H9 (cell line): ENCODE measurements around the gene AFDN. TPM values are rescaled to one million over a fixed set of nuclear protein-coding genes. Genes with fewer than 3 reads are reported as not detected.

Experiments
- DNase-seq: peaks from one replicate; pipeline ENCODE4 v3.0.0-alpha.2; 2017
- H2AFZ ChIP-seq: one replicate; pipeline ENCODE4 v1.6.1; 2013; ENCODE audit warnings: mild to moderate bottlenecking, low read length, control low read depth, moderate library complexity
- H2AK5ac ChIP-seq: 2 replicates; pipeline ENCODE4 v1.6.1; 2013; ENCODE audit warnings: low read length, control low read depth, mixed read lengths; ENCODE audit not compliant: insufficient read length
- H2BK120ac ChIP-seq: one replicate; pipeline ENCODE4 v1.6.1; 2013; ENCODE audit warnings: low read depth, mild to moderate bottlenecking, low read length, control low read depth, inconsistent platforms; ENCODE audit not compliant: poor library complexity, severe bottlenecking
- H2BK12ac ChIP-seq: 2 replicates; pipeline ENCODE4 v1.6.1; 2013; ENCODE audit warnings: low read length, control low read depth, mixed read lengths, low read depth; ENCODE audit not compliant: insufficient read length
- H2BK15ac ChIP-seq: 2 replicates; pipeline ENCODE4 v1.6.1; 2013; ENCODE audit warnings: low read depth, low read length, control low read depth
- H2BK20ac ChIP-seq: one replicate; pipeline ENCODE4 v1.6.1; 2013; ENCODE audit warnings: low read depth, mild to moderate bottlenecking, low read length, control low read depth, inconsistent platforms; ENCODE audit not compliant: poor library complexity, severe bottlenecking
- H2BK5ac ChIP-seq: 2 replicates; pipeline ENCODE4 v1.6.1; 2013; ENCODE audit warnings: low read length, control low read depth, mixed read lengths; ENCODE audit not compliant: insufficient read length
- H3K14ac ChIP-seq: 2 replicates; pipeline ENCODE4 v1.6.1; 2013; ENCODE audit warnings: low read length, control low read depth; ENCODE audit not compliant: insufficient read depth
- H3K18ac ChIP-seq: 2 replicates; pipeline ENCODE4 v1.6.1; 2013; ENCODE audit warnings: low read depth, mild to moderate bottlenecking, mixed read lengths, low read length, control low read depth; ENCODE audit not compliant: insufficient read length
- H3K23ac ChIP-seq: 2 replicates; pipeline ENCODE4 v1.6.1; 2013; ENCODE audit warnings: low read length, control low read depth, mixed read lengths, low read depth; ENCODE audit not compliant: insufficient read length
- H3K23me2 ChIP-seq: 2 replicates; pipeline ENCODE4 v1.6.1; 2013; ENCODE audit warnings: low read depth, mild to moderate bottlenecking, mixed read lengths, low read length, control low read depth; ENCODE audit not compliant: insufficient read length, poor library complexity, severe bottlenecking
- H3K27ac ChIP-seq: 2 replicates; pipeline ENCODE4 v1.5.1; 2013; ENCODE audit warnings: low read length, control low read depth, mixed read lengths, low read depth; ENCODE audit not compliant: insufficient read length
- H3K27me3 ChIP-seq: 2 replicates; pipeline ENCODE4 v1.6.1; 2013; ENCODE audit warnings: low read length, control low read depth, inconsistent platforms; ENCODE audit not compliant: insufficient read depth
- H3K4ac ChIP-seq: 2 replicates; pipeline ENCODE4 v1.6.1; 2013; ENCODE audit warnings: low read depth, mild to moderate bottlenecking, control low read depth, inconsistent platforms, low read length, moderate library complexity
- H3K4me1 ChIP-seq: 2 replicates; pipeline ENCODE4 v1.6.1; 2013; ENCODE audit warnings: low read length, control low read depth, inconsistent platforms; ENCODE audit not compliant: insufficient read depth
- H3K4me2 ChIP-seq: 2 replicates; pipeline ENCODE4 v1.6.1; 2013; ENCODE audit warnings: low read length, control low read depth, mixed read lengths; ENCODE audit not compliant: insufficient read length, insufficient read depth
- H3K56ac ChIP-seq: 2 replicates; pipeline ENCODE4 v1.6.1; 2013; ENCODE audit warnings: low read depth, mild to moderate bottlenecking, mixed read lengths, low read length, control low read depth; ENCODE audit not compliant: insufficient read length
- H3K79me1 ChIP-seq: 2 replicates; pipeline ENCODE4 v1.6.1; 2013; ENCODE audit warnings: low read depth, mild to moderate bottlenecking, moderate library complexity, low read length, control low read depth, inconsistent platforms; ENCODE audit not compliant: insufficient read depth, poor library complexity, severe bottlenecking
- H3K79me2 ChIP-seq: 2 replicates; pipeline ENCODE4 v1.6.1; 2013; ENCODE audit warnings: low read length, control low read depth, inconsistent platforms; ENCODE audit not compliant: insufficient read depth
- H3K9ac ChIP-seq: 2 replicates; pipeline ENCODE4 v1.6.1; 2013; ENCODE audit warnings: low read length, control low read depth, mixed read lengths; ENCODE audit not compliant: insufficient read length; ENCODE audit errors: extremely low read depth
- H3K9me3 ChIP-seq: one replicate; pipeline ENCODE4 v1.6.1; 2013; ENCODE audit warnings: low read depth, low read length, inconsistent platforms; ENCODE audit not compliant: control insufficient read depth
- H3T11ph ChIP-seq: one replicate; pipeline ENCODE4 v1.6.1; 2013; ENCODE audit warnings: mild to moderate bottlenecking, low read length, control low read depth, inconsistent platforms
- H4K20me1 ChIP-seq: one replicate; pipeline ENCODE4 v1.6.1; 2013; ENCODE audit not compliant: control insufficient read depth, insufficient read length, insufficient read depth
- H4K5ac ChIP-seq: 2 replicates; pipeline ENCODE4 v1.6.1; 2013; ENCODE audit warnings: low read depth, mild to moderate bottlenecking, mixed read lengths, low read length, control low read depth; ENCODE audit not compliant: insufficient read length
- H4K8ac ChIP-seq: replicated peaks from 2 replicates; pipeline ENCODE4 v1.6.1; 2013; ENCODE audit warnings: low read length, control low read depth, mixed read lengths, low read depth; ENCODE audit not compliant: insufficient read length
- H4K91ac ChIP-seq: 2 replicates; pipeline ENCODE4 v1.6.1; 2013; ENCODE audit warnings: low read depth, mild to moderate bottlenecking, moderate library complexity, mixed read lengths, low read length, control low read depth; ENCODE audit not compliant: insufficient read length
- H3K27ac Mint-ChIP-seq, 3 experiments: 2 replicates in 2 of 3; 3 replicates in 1 of 3; pipeline ENCODE4 v1.8.0; 2020 to 2021; ENCODE audit warnings: mixed read lengths in 3 of 3, mild to moderate bottlenecking in 1 of 3, moderate library complexity in 1 of 3
- H3K27me3 Mint-ChIP-seq: 2 replicates; pipeline ENCODE4 v1.8.0; 2021; ENCODE audit warnings: low read depth, mild to moderate bottlenecking, moderate library complexity, mixed read lengths
- H3K36me3 Mint-ChIP-seq, 3 experiments: 2 replicates in 2 of 3; 3 replicates in 1 of 3; pipeline ENCODE4 v1.8.0; 2020 to 2021; ENCODE audit warnings: low read depth in 3 of 3, mixed read lengths in 3 of 3; ENCODE audit not compliant: insufficient read depth in 1 of 3
- H3K4me1 Mint-ChIP-seq, 2 experiments: 2 replicates each; pipeline ENCODE4 v1.8.0; 2020; ENCODE audit warnings: mixed read lengths in 2 of 2
- H3K4me3 Mint-ChIP-seq, 2 experiments: 2 replicates in 1 of 2; 3 replicates in 1 of 2; pipeline ENCODE4 v1.8.0; 2020 to 2021; ENCODE audit warnings: mild to moderate bottlenecking in 2 of 2, mixed read lengths in 2 of 2, moderate library complexity in 1 of 2
- H3K9me3 Mint-ChIP-seq, 2 experiments: 2 replicates in 1 of 2; 3 replicates in 1 of 2; pipeline ENCODE4 v1.8.0; 2020; ENCODE audit warnings: mild to moderate bottlenecking in 2 of 2, mixed read lengths in 2 of 2, moderate library complexity in 1 of 2
- WGBS: extraction: QIAGEN DNeasy Blood & Tissue Kit; methylation state at CpG from one replicate; pipeline ENCODE4 v1.1.7; 2013; ENCODE audit warnings: missing lambda C conversion rate, low lambda C conversion rate, mixed read lengths; ENCODE audit not compliant: insufficient read length; ENCODE audit errors: extremely low coverage; 5-methylcytosine and 5-hydroxymethylcytosine counted together
- total RNA-seq: library from RNA; stranded (reverse); gene quantifications from 2 replicates; pipeline ENCODE4 v1.2.1, GENCODE V29; 2021
- TF ChIP-seq, protein P1 (sequence below): fragments of 200-600 bp; sonication (generic); conservative IDR thresholded peaks from 3 replicates; pipeline ENCODE4 v1.8.0; 2021; ENCODE audit warnings: antibody characterized with exemption, mild to moderate bottlenecking

AFDN gene
- total RNA-seq, 1 experiment from 2014 or later: 157 TPM

DNA sequence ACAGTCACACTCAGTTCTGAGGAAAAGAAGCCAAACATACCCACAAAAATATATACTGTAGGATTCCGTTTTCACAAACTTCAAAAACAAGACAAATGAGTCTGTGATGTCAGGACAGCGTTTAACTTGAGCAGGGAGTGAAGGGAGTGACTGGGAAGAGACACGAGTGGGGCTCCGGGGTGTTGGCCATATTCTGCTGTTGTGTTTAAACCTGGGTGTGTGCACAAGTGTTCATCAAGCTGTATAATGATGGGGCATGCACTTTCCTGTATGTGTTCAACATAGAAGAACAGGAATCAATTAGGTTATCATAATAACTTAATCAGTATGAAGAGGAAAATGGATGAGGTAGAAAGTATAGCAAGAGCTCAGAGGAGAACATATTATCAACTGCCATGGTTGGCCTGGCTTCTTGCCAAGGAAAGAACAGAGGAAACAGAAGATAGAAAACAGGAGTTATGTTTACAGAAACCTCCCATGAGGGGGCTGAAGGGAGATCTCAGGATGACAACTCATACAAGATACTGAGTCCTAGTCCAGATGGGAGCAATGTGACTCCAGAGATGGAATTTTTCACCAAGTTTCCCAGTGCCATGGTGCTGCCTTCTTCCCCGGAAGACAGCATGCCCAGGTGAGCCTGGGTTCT is 15.1 kb upstream of the AFDN start:
- H3K9me3 Mint-ChIP-seq: no peaks in the 10 kb centered on the region
- H3K4me3 Mint-ChIP-seq: no peak overlapping the region
- Histone ChIP-seq H3K9ac (no peak overlapping the region), H4K8ac (no peak overlapping the region), H2BK12ac (no peak overlapping the region), H4K91ac (no peak overlapping the region), H4K5ac (no peak overlapping the region), H3K79me2 (no peaks in the 10 kb centered on the region), H4K20me1 (no peaks in the 10 kb centered on the region), H3K9me3 (no peaks in the 10 kb centered on the region), H3T11ph (no peak overlapping the region), H3K4me2 (no peak overlapping the region), H3K27ac (no peak overlapping the region), H3K23me2 (no peaks in the 10 kb centered on the region), H3K79me1 (no peaks in the 10 kb centered on the region), H2AFZ (no peak overlapping the region), H3K14ac (no peak overlapping the region), H2BK20ac (no peak overlapping the region), H2AK5ac (no peak overlapping the region), H3K56ac (no peak overlapping the region), H2BK120ac (no peak overlapping the region), H3K4ac (no peak overlapping the region), H2BK15ac (no peak overlapping the region), H3K4me1 (no peaks in the 10 kb centered on the region), H2BK5ac (no peak overlapping the region), H3K18ac (no peak overlapping the region), H3K27me3 (no peaks in the 10 kb centered on the region), H3K23ac (no peak overlapping the region)
- no CpG with 5 or more reads among the region's 5 CpGs for WGBS
- H3K4me1 Mint-ChIP-seq: peaks cover 2 to 3% of the 10 kb centered on the region in 2 experiments; a peak in 1 of 4 replicates
- H3K27me3 Mint-ChIP-seq: no peaks in the 10 kb centered on the region
- DNase-seq: no peak
- H3K36me3 Mint-ChIP-seq: no peaks in the 10 kb centered on the region
- H3K27ac Mint-ChIP-seq: no peak overlapping the region; a peak in 1 of 7 replicates
- TF ChIP-seq, protein P1, sequence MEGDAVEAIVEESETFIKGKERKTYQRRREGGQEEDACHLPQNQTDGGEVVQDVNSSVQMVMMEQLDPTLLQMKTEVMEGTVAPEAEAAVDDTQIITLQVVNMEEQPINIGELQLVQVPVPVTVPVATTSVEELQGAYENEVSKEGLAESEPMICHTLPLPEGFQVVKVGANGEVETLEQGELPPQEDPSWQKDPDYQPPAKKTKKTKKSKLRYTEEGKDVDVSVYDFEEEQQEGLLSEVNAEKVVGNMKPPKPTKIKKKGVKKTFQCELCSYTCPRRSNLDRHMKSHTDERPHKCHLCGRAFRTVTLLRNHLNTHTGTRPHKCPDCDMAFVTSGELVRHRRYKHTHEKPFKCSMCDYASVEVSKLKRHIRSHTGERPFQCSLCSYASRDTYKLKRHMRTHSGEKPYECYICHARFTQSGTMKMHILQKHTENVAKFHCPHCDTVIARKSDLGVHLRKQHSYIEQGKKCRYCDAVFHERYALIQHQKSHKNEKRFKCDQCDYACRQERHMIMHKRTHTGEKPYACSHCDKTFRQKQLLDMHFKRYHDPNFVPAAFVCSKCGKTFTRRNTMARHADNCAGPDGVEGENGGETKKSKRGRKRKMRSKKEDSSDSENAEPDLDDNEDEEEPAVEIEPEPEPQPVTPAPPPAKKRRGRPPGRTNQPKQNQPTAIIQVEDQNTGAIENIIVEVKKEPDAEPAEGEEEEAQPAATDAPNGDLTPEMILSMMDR: no peak
